Adrenal gland (tissue), 5 donors: ENCODE measurements around the gene HOXD11.

ENCODE experiments used
- CTCF ChIP-seq, 6 experiments: fragments of 450-650 bp in 4 of 6; fragments of 200-600 bp in 2 of 6; sonication (generic) in 1 of 6; IDR thresholded peaks; 1 replicate in 5 of 6; 2 replicates in 1 of 6; pipeline versions ENCODE4 v1.5.1 to v1.8.0; 2016 to 2021; ENCODE audit warnings: antibody characterized with exemption in 6 of 6, mild to moderate bottlenecking in 2 of 6, moderate library complexity in 1 of 6
- POLR2A ChIP-seq, 2 donors: fragments of 450-650 bp; IDR thresholded peaks; one replicate each; pipeline ENCODE4 v1.6.1; 2017; ENCODE audit warnings: antibody characterized with exemption in 2 of 2, mild to moderate bottlenecking in 2 of 2, moderate library complexity in 1 of 2
- donor health status: DM: no; HTN: no; CAD: no.

GRCh38 chr2:176130957-176131847 is 24.1 kb downstream of the HOXD11 start:
- TF ChIP-seq POLR2A (IDR thresholded peaks at IDR 0.05) (no peak), CTCF (IDR thresholded peaks at IDR 0.05) (no peak)
